ENCODE data around the gene MIS18A. TPM values are rescaled to one million over a fixed set of nuclear protein-coding genes. Genes with fewer than 3 reads are reported as not detected.

The MIS18A gene
- polyA plus RNA-seq, 3 donors: 1.6 to 2.5 (median 2.3) TPM

DNA sequence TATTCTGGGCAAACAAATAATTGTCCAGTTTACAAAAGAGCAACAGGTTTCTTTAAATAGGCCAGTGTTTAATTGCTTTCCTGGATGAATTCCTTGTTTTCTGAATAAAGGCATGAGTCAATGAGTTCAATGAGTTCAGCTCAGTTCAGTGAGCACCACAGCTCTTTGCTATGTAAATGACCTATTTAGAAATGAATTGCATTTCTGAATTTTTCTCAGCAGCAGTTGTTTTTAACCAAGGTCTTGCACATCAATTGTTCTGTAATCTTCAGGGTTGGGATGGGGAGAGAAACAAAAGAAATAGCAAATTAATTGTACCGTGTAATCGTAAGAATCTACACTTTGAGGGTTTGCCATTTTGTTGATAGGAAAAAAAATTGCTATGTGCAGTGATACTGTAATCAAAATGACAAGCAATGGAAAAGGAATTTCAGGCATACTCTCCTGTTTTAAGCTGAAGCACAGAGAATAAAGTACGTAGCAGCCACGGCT lies 45.7 kb downstream of the MIS18A start:
- H3K27me3 ChIP-seq (ENCODE audit: control insufficient read depth in 2 of 2, insufficient read depth in 2 of 2, low read length in 2 of 2): no peaks in the 10 kb centered on the region
- no peaks in the 10 kb centered on the region for H3K4me1 ChIP-seq (ENCODE audit: control insufficient read depth in 1 of 2, insufficient read depth in 2 of 2, low read length in 2 of 2)
- WGBS (ENCODE audit: insufficient coverage): 100% methylated on average over 4 of the region's 4 CpGs

DNA sequence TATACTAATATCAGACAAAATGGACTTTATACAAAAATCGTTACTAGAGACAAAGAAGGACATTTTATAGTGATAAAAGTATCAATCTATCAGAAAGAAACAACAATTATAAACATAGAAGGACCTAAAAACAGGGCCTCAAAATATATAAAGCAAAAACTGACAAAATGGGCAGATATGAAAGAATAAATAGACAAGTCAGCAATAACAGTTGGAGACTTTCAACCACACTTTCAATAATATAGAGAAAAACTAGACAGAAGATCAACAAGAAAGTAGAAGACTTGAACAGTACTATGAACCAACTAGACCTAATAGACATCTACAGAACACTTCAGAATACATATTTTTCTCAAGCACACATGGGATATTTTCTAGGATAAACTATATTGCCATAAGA lies 52.4 kb downstream of the MIS18A start:
- H3K36me3 Mint-ChIP-seq: no peaks in the 10 kb centered on the region
- H3K9ac ChIP-seq (ENCODE audit: insufficient read depth, low read length, poor library complexity, severe bottlenecking): no peak overlapping the region

More for the DNA sequence above, 45.7 kb downstream of the MIS18A start:
- TF ChIP-seq CTCF (IDR thresholded peaks at IDR 0.05): no peak
- Histone ChIP-seq H4K20me1 (ENCODE audit: insufficient read depth, low read length) (no peaks in the 10 kb centered on the region), H3K4me3 (replicated peaks in 1 of 3; ENCODE audit: low read depth in 2 of 3, low read length in 3 of 3) (no peak overlapping the region), H3K79me2 (ENCODE audit: insufficient read depth, low read length) (no peaks in the 10 kb centered on the region), H3K27ac (ENCODE audit: low read depth in 1 of 2, low read length in 2 of 2) (no peak overlapping the region), H3K4me2 (replicated peaks; ENCODE audit: extremely low read depth, low read length, poor library complexity, severe bottlenecking) (no peak overlapping the region), H3K9me3 (replicated peaks in 1 of 2; ENCODE audit: control insufficient read depth in 1 of 2, insufficient read depth in 1 of 2, low read length in 2 of 2) (no peaks in the 10 kb centered on the region), H3K9ac (ENCODE audit: insufficient read depth, low read length, poor library complexity, severe bottlenecking) (no peak overlapping the region), H2AFZ (ENCODE audit: insufficient read depth, low read depth, low read length, poor library complexity, severe bottlenecking) (no peak overlapping the region), H3K36me3 (replicated peaks in 1 of 2; ENCODE audit: control insufficient read depth in 1 of 2, insufficient read depth in 2 of 2, low read length in 2 of 2) (no peaks in the 10 kb centered on the region)
- Mint-ChIP-seq H3K27ac (no peak overlapping the region), H3K36me3 (no peaks in the 10 kb centered on the region), H3K27me3 (ENCODE audit: low read depth in 3 of 3) (peaks cover 0 to 3% (median 2%) of the 10 kb centered on the region in 3 donors), H3K4me3 (no peak overlapping the region), H3K4me1 (no peaks in the 10 kb centered on the region), H3K9me3 (peaks cover 0 to 14% (median 1%) of the 10 kb centered on the region in 7 donors)
- intact Hi-C loops (cut with micrococcal nuclease): no loop called here
- DNase-seq: no peak

More for the DNA sequence above, 52.4 kb downstream of the MIS18A start:
- no peaks in the 10 kb centered on the region for H3K79me2 ChIP-seq (ENCODE audit: insufficient read depth, low read length)
- no peak for TF ChIP-seq CTCF (IDR thresholded peaks at IDR 0.05)
- Mint-ChIP-seq H3K9me3 (peaks cover 5 to 19% (median 12%) of the 10 kb centered on the region in 7 donors), H3K27me3 (ENCODE audit: low read depth in 3 of 3) (peaks cover 0 to 6% (median 2%) of the 10 kb centered on the region in 3 donors), H3K27ac (no peak overlapping the region), H3K4me1 (no peaks in the 10 kb centered on the region), H3K4me3 (no peak overlapping the region)
- H4K20me1 ChIP-seq (ENCODE audit: insufficient read depth, low read length): no peaks in the 10 kb centered on the region
- no peaks in the 10 kb centered on the region for H3K9me3 ChIP-seq (replicated peaks in 1 of 2; ENCODE audit: control insufficient read depth in 1 of 2, insufficient read depth in 1 of 2, low read length in 2 of 2)
- no peaks in the 10 kb centered on the region for H3K4me1 ChIP-seq (ENCODE audit: control insufficient read depth in 1 of 2, insufficient read depth in 2 of 2, low read length in 2 of 2)
- H3K4me3 ChIP-seq (replicated peaks in 1 of 3; ENCODE audit: low read depth in 2 of 3, low read length in 3 of 3): no peak overlapping the region
- intact Hi-C loops (cut with micrococcal nuclease): no loop called here
- H3K27me3 ChIP-seq (ENCODE audit: control insufficient read depth in 2 of 2, insufficient read depth in 2 of 2, low read length in 2 of 2): no peaks in the 10 kb centered on the region
- H2AFZ ChIP-seq (ENCODE audit: insufficient read depth, low read depth, low read length, poor library complexity, severe bottlenecking): no peak overlapping the region
- no CpG with 5 or more reads among the region's 1 CpG for WGBS (ENCODE audit: insufficient coverage)
- H3K4me2 ChIP-seq (replicated peaks; ENCODE audit: extremely low read depth, low read length, poor library complexity, severe bottlenecking): no peak overlapping the region
- no peaks in the 10 kb centered on the region for H3K36me3 ChIP-seq (replicated peaks in 1 of 2; ENCODE audit: control insufficient read depth in 1 of 2, insufficient read depth in 2 of 2, low read length in 2 of 2)
- no peak for DNase-seq
- H3K27ac ChIP-seq (ENCODE audit: low read depth in 1 of 2, low read length in 2 of 2): no peak overlapping the region

Other genes starting within 250 kb of the MIS18A start
- not detected for gene MRAP, start 19.8 kb upstream of the MIS18A start, polyA plus RNA-seq
- 1 to 10 TPM in 1 of 3 donors, under 1 TPM in 2; 0.25 to 2.4 (median 0.47) TPM for gene URB1, start 114.0 kb upstream of the MIS18A start, polyA plus RNA-seq
- gene EVA1C, start 133.7 kb upstream of the MIS18A start, polyA plus RNA-seq: under 1 TPM; 0.37 to 0.73 (median 0.63) TPM

Measured in CD14-positive monocyte (primary cell).